GM19397 (cell line): Measurements from ENCODE around the gene DENND11.

Source experiments
- ATAC-seq: cut with Tn5 transposase; IDR thresholded peaks from one replicate; pipeline ENCODE4 v1.9.1; 2021; ENCODE audit warnings: mild to moderate bottlenecking, moderate library complexity; ENCODE audit not compliant: unreplicated experiment

The DENND11 gene

GRCh38 chr7:141685285-141686023, 16.5 kb downstream of the DENND11 start:
- ATAC-seq: no peak

GRCh38 chr7:141679014-141679413, 23.0 kb downstream of the DENND11 start:
- ATAC-seq: no peak

DNA sequence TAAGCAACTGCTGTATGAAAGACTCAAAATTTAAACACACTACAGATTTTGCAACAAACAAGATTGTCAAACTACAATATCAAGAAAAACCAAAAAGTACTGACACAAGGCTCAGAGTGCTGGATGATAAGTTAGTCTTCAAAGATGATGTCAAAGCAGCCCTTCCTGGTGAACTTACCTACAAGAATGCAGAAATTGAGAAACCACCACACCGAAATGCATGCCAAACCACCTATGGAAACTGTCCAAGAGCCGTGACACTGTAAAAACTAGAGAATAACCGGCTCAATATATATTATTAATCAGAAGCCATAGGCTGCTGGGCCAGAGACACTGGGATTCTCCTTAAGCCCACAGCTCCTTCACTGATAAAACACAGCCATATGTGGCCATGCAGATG, 25.3 kb downstream of the DENND11 start:
- no peak for ATAC-seq

DNA sequence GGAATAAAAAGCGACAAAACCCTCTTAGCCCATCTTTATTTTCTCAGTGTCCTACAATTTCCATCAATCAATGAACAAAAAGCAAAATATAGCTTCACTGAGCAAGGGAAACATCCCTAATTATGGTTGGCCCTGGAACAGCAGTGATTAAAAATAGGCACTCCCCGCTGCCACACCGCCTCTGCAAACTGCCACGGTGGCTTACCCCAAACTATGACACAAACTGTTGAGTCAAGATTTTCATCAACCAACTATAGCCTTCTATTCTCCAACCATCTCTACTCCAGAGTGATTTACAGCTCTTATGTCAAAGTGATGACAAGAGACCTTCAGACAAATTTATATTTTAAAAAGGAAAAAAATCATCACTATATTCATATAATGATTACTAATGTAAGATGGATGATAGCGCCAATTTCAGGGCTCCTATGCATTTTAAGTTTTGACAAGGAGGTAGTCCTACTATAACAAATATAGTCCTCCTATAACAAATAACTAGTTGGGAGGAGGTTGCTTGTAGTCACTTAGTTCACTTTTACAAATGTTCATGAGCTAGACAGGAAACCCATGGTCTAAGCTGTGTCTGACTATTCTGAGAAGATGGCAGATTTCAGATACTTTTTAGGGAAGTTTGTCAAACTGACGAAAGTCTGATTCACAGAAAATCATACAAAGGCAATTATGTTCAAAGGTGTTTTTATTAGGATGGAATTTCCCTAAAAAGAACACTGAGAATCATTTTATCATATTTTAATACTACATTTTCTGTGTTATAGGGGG, 26.3 kb downstream of the DENND11 start:
- no peak for ATAC-seq

DNA sequence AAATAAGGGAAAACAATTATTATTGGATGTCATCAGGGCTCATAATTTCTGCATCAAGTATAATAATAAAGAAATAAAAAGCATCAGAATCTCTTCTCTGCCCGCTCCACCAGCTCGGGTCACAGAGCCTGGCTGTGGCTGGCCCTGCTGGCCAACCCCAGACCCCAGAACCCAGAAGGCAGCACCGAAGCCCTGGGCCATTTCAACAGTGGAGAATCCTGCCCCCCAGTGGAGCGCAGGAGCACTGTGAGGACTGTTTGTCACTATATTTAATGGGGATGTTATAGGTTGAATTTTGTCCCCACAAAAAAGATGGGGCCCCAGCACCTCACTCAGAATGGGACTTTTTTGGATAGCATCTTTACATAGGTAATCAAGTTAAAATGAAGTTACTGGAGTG, 27.3 kb downstream of the DENND11 start:
- no peak for ATAC-seq

DNA sequence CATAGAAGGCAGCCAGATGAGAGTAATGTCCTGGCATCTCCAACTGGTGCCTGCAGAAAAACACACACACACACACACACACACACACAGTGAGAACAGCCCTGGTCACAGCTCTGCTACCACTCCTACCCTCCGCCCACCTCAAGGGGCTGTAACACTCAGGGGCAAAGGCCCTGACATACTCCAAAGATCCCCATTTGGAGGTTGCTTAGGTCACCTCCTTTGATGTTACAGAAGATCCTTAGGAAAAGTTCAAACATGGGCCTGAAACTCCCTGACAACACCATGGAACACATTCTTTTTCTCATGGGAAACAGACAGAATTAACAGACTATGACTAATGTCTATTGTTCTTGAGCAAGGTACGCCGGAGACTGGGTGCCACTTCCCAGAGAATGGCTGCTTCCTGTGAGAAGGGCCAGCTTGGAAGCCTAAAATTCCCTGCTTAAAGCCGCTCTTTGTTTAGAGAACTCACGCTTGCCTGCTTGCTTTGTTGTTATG, 27.7 kb downstream of the DENND11 start:
- ATAC-seq: no peak

GRCh38 chr7:141673346-141673745, 28.6 kb downstream of the DENND11 start:
- ATAC-seq: no peak

DNA sequence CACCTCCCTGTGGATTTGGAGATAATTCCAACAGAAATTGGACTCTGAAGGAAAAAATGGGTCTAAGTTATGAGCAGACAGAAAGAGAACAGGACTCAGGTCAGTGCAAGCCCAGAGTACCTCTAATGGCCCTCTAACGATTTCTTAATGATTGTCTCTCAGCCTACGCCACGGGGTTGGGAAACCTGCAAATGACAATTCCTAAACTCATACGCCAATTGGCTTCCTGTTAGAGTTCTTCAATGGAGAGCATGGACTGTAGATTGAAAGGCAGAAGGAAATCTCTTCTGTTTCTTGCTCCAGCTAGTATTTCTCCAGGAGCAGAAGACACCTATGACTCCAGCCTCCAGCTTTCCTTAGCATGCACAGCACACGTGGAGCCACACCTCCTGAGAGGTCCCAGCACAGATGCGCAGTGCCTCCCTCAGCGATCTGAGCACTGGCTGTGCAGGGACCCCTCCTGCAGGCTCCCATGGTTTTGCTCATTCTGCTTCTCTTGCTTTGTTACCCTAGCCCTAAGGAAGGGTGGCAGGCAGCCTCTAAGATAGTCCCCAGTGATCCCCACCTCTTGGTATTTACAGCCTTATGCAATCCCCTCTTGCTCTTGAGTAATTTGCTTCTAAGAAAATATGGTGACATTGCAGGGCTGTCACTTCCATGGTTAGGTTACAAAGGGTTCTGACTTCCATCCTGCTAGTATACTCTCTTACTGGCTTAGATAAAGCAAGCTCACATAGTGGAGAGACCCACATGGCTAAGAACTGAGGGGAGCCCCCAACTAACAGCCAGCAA, 30.1 kb downstream of the DENND11 start:
- ATAC-seq: no peak

GRCh38 chr7:141668853-141669252, 33.1 kb downstream of the DENND11 start:
- no peak for ATAC-seq

DNA sequence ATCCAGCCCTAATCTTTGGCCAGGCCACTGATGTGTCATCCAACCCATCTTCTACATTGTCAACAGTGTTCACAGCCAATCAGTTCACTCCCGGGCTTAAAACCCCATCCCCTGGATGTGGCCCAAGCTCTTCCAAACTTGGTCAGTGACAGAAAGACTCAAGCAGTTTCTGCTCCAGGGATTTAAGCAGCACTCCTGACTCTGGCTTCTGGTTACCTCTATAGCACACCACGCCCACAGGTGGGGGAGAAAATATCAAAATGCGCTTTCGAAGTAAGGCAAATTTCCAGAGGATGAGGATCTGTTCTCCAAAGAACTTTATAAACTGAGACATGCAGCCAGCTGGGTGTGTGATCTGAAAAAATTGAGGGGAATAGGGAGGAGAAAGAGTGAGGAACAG, 35.9 kb downstream of the DENND11 start:
- no peak for ATAC-seq

DNA sequence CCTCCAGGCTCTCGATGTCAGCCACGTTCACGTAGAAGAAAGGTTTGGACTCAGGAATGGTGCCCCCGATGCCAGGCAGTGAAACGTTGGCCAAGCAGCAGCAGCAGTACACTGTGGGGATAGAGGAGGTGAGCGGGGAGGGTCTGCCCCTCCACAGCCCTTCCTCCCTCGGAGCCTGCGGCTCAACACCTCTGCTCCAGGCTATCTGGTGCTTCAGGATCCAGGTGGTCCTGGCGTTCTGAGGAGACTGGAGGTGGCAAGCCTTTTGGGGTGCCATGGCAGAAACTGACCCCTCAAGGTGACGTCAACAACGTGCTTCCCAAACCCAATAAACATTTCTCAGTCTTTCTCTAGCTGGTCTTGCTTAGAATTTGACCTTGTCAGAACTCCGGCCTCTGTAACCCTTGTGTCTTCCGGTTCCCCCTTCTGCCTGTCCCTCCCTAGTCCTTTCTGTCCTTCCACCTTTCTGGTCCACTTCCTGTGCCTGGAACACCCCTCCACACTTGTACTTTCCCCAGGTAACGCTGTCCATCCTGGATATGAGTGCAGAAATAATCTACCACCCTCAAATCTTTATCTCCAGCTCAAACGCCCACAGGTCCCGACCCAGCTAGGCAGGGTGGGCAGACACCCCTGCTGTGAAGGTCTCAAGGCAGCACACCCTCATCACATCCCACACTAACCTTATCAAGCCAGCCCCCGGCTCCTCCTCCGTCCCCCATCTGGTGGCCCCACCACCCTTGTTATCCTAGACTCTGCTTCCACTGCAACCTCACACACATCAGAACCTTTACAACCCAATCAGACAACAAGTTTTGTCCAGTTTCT, 36.5 kb downstream of the DENND11 start:
- ATAC-seq: no peak

GRCh38 chr7:141664450-141664849, 37.5 kb downstream of the DENND11 start:
- no peak for ATAC-seq

DNA sequence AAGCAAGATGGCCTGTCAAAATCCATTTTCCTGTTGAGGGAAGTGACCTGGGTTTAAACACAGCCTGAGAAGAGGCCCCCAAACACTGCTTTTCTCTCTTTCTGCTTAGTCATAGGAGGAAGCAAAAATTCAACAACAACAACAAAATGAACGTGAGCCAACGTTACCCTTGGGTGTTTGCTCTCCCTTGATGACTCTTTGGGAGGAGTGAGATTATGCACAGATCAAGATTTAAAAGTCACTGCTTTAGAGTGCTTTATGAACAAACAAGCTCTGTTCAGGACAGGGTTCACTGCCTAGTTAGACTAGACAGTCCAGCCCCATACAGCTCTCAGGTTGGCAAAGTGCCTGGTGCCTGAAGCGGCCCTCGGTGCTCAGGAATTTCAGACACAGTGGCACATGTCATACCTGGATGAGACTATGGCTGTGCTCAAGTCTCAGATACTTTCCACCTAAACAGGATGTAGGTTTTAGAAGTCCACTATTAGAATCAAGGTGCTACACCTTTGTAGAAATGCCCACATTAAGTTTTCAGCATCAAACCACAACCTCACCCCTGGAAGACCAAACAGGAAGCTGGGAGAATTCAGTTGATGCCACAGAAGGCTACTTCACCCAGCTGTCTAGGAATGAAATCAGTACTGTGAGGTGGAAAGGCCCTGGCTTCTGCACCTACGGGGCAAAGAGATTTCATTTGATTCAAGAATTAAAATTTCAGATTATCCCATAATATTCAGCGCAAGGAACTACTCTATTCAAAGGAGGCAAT, 38.7 kb downstream of the DENND11 start:
- no peak for ATAC-seq

DNA sequence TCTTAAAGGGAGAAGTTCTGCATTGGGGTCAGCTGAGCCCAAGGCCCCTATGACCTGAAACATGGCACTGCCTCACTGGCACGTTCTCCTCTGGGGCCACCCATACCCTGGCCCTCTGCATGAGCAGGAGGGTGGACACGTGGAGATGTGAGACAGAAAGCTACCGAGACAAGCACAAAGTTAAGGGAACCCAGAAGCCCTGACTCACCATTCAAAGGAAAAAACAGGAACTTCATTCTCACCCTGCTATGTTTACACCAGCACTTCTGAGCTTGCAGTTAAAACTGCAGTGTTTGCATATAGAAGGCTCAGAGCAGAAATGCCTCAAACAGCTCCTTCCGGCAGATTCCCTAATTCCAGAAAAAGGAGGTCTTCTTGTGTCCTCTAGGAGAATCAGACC, 41.7 kb downstream of the DENND11 start:
- ATAC-seq: no peak

GRCh38 chr7:141659501-141659900, 42.5 kb downstream of the DENND11 start:
- ATAC-seq: no peak

GRCh38 chr7:141654551-141654950, 47.4 kb downstream of the DENND11 start:
- ATAC-seq: peak; percentile 81

GRCh38 chr7:141652691-141653090, 49.3 kb downstream of the DENND11 start:
- ATAC-seq: no peak
